BJ (cell line): ENCODE data around the gene GNAI2. TPM values are rescaled to one million over a fixed set of nuclear protein-coding genes. Genes with fewer than 3 reads are reported as not detected.

Source experiments
- CTCF ChIA-PET: fragments of 350-600 bp; formaldehyde crosslinking; extraction: SDS; loops from one replicate; lab custom pipeline; 2021; ENCODE audit warnings: antibody characterized with exemption, inconsistent platforms; lab: Yijun Ruan, JAX
- POLR2A ChIA-PET: fragments of 300-600 bp; sonication (Branson Sonifier 250); formaldehyde crosslinking; extraction: SDS; loops from one replicate; lab custom pipeline; 2021; ENCODE audit warnings: antibody characterized with exemption; lab: Charles Lee
- DNase-seq: peaks from one replicate; pipeline ENCODE4 v3.0.0-alpha.2; 2011; ENCODE audit warnings: low read depth
- H3K27me3 ChIP-seq: 2 replicates; pipeline ENCODE4 v1.6.0; 2011; ENCODE audit warnings: low read length; ENCODE audit not compliant: control insufficient read depth, insufficient read depth
- H3K36me3 ChIP-seq: 2 replicates; pipeline ENCODE4 v1.5.1; 2011; ENCODE audit warnings: low read length; ENCODE audit not compliant: control insufficient read depth, insufficient read depth
- H3K4me3 ChIP-seq: 2 replicates; pipeline ENCODE4 v1.5.1; 2011; ENCODE audit warnings: low read depth, mild to moderate bottlenecking, control low read depth, low read length
- CTCF ChIP-seq: IDR thresholded peaks from 2 replicates; pipeline ENCODE4 v1.5.1; 2011; ENCODE audit warnings: low read depth, mild to moderate bottlenecking, control low read depth, inconsistent platforms, low read length, moderate library complexity; ENCODE audit not compliant: insufficient read depth
- polyA plus RNA-seq: library from polyadenylated mRNA; depleted of rRNA; stranded (reverse); fragments of >200 nt; gene quantifications from 2 replicates; pipeline ENCODE4 v1.2.3, GENCODE V29; 2011

GNAI2 gene
- polyA plus RNA-seq, 1 experiment: 887 TPM

- POLR2A ChIA-PET: no interaction called here
- H3K4me3 ChIP-seq: no peak overlapping the region
- peak; percentile 62 for TF ChIP-seq CTCF
- no peak for DNase-seq
- no peaks in the 10 kb centered on the region for H3K27me3 ChIP-seq
- H3K36me3 ChIP-seq: peaks cover 30% of the 10 kb centered on the region
- CTCF ChIA-PET: interaction anchor here (0.6 to 6.0 kb wide), 12 partner anchors 8 to 473 kb away, joined by 3 to 55 read pairs (median 4); partner anchors contain the start of gene GNAT1
Observed at GRCh38 chr3:50274371-50275104, 38.5 kb downstream of the GNAI2 start.

GRCh38 chr3:50275141-50275995 is 39.4 kb downstream of the GNAI2 start:
- Histone ChIP-seq H3K4me3 (no peak overlapping the region), H3K27me3 (no peaks in the 10 kb centered on the region), H3K36me3 (peaks cover 30% of the 10 kb centered on the region)
- POLR2A ChIA-PET: no interaction called here
- no peak for TF ChIP-seq CTCF
- CTCF ChIA-PET: interaction anchor here (1.0 to 6.0 kb wide), 11 partner anchors 8 to 82 kb away, joined by 3 to 55 read pairs (median 4); partner anchors contain the start of gene GNAT1
- no peak for DNase-seq

GRCh38 chr3:50275996-50276761 is 40.2 kb downstream of the GNAI2 start:
- H3K36me3 ChIP-seq: peaks cover 30% of the 10 kb centered on the region
- ChIA-PET CTCF (interaction anchor here (0.9 to 6.0 kb wide), 6 partner anchors 16 to 83 kb away, joined by 4 to 55 read pairs (median 17); partner anchors contain the start of gene GNAT1), POLR2A (no interaction called here)
- no peak for DNase-seq
- no peak for TF ChIP-seq CTCF
- H3K4me3 ChIP-seq: no peak overlapping the region
- no peaks in the 10 kb centered on the region for H3K27me3 ChIP-seq

GRCh38 chr3:50276762-50277101 is 40.7 kb downstream of the GNAI2 start:
- ChIA-PET CTCF (interaction anchor here (0.9 to 5.6 kb wide), 4 partner anchors 17 to 82 kb away, joined by 4 to 23 read pairs (median 17); no protein-coding TSS in a partner anchor), POLR2A (no interaction called here)
- no peak for DNase-seq
- TF ChIP-seq CTCF: no peak
- H3K36me3 ChIP-seq: peaks cover 30% of the 10 kb centered on the region
- no peaks in the 10 kb centered on the region for H3K27me3 ChIP-seq
- no peak overlapping the region for H3K4me3 ChIP-seq
